Colonic mucosa (tissue), 4 donors: Measurements from ENCODE around the gene BICRA. TPM values are rescaled to one million over a fixed set of nuclear protein-coding genes. Genes with fewer than 3 reads are reported as not detected.

Experiments
- DNase-seq: peaks from one replicate; pipeline ENCODE4 v3.0.0-alpha.2; 2020
- H3K27ac ChIP-seq: fragments of 200-600 bp; one replicate; pipeline ENCODE4 v1.8.0; 2021
- H3K27me3 ChIP-seq: fragments of 200-600 bp; one replicate; pipeline ENCODE4 v1.8.0; 2021
- H3K36me3 ChIP-seq: fragments of 200-600 bp; one replicate; pipeline ENCODE4 v1.8.0; 2021
- H3K4me1 ChIP-seq: fragments of 200-600 bp; one replicate; pipeline ENCODE4 v1.8.0; 2021; ENCODE audit warnings: mild to moderate bottlenecking
- H3K4me3 ChIP-seq: fragments of 200-600 bp; one replicate; pipeline ENCODE4 v1.8.0; 2021
- H3K9ac ChIP-seq, 2 donors: one replicate each; pipeline ENCODE4 v1.7.0; 2013; ENCODE audit warnings: control low read depth in 2 of 2, low read depth in 2 of 2, low read length in 2 of 2
- H3K9me3 ChIP-seq: fragments of 200-600 bp; one replicate; pipeline ENCODE4 v1.8.0; 2021
- intact Hi-C: fragments of 100-400 bp; cut with DNase I; formaldehyde crosslinking; loops from one replicate; pipeline ENCODE4 v1.14.1; 2022
- total RNA-seq, 2 donors: library from RNA; stranded (reverse); fragmentation: NEBNext Ultra II Directional in 1 of 2; extraction: Animal tissue kit (Norgen Biotek cat#: 25700) in 1 of 2; gene quantifications; one replicate each; pipeline ENCODE4 v1.2.1, GENCODE V29; 2021
- TF ChIP-seq, protein P1 (sequence below): fragments of 200-600 bp; IDR thresholded peaks from one replicate; pipeline ENCODE4 v1.8.0; 2022; ENCODE audit warnings: antibody characterized with exemption, mild to moderate bottlenecking
- donor health status: healthy.
- donor health status: DM: no; HTN: no; CAD: no.
- donor health status: DM: no; HTN: no; CAD: no.

The BICRA gene
- total RNA-seq, 2 donors from 2014 or later: 11.7 to 13.4 TPM

DNA sequence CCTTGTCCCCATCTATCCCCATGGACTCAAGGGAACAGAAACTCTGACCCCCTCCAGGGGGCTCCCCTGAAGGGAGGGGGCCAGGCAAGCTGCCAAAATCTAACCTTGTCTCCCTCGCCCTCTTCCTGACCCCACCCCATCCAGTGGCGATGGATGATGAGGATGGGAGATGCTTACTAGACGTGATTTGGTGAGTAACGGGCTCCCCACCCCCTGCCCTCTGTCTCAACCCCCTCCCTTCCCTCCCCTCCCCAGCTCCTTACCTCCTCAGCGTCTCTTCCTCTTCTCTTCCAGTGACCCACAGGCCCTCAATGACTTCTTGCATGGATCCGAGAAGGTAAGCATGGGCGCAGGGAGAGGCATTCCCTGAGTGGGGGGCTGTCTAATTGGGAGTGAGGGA is 64.5 kb downstream of the BICRA start:
- TF ChIP-seq, protein P1, sequence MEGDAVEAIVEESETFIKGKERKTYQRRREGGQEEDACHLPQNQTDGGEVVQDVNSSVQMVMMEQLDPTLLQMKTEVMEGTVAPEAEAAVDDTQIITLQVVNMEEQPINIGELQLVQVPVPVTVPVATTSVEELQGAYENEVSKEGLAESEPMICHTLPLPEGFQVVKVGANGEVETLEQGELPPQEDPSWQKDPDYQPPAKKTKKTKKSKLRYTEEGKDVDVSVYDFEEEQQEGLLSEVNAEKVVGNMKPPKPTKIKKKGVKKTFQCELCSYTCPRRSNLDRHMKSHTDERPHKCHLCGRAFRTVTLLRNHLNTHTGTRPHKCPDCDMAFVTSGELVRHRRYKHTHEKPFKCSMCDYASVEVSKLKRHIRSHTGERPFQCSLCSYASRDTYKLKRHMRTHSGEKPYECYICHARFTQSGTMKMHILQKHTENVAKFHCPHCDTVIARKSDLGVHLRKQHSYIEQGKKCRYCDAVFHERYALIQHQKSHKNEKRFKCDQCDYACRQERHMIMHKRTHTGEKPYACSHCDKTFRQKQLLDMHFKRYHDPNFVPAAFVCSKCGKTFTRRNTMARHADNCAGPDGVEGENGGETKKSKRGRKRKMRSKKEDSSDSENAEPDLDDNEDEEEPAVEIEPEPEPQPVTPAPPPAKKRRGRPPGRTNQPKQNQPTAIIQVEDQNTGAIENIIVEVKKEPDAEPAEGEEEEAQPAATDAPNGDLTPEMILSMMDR: no peak
- Histone ChIP-seq H3K9me3 (no peaks in the 10 kb centered on the region), H3K4me3 (no peak overlapping the region), H3K27ac (no peak overlapping the region), H3K27me3 (no peaks in the 10 kb centered on the region), H3K36me3 (peaks cover 5% of the 10 kb centered on the region), H3K4me1 (no peaks in the 10 kb centered on the region), H3K9ac (no peak overlapping the region)
- no peak for DNase-seq
- intact Hi-C loops: no loop called here

DNA sequence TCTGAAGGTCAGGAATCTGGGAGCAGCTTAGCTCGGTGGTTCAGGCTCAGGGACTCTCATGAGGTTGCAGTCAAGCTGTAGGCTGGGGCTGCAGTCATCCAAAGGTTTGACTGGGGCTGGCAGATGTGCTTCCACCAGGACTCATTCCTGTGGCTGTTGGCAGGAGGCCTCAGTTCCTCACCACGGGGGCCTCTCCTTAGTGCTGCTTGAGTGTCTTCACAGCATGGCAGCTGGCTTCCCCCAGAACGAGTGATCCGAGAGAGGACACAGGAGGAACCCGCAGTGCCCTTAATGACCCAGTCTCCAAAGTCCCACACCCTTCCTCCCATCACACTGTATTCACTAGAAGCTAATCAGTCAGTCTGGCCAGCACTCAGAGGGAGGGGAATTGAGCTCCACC is 65.6 kb downstream of the BICRA start:
- Histone ChIP-seq H3K4me3 (no peak overlapping the region), H3K9me3 (no peaks in the 10 kb centered on the region), H3K4me1 (no peaks in the 10 kb centered on the region), H3K9ac (no peak overlapping the region), H3K36me3 (peaks cover 7% of the 10 kb centered on the region), H3K27me3 (no peaks in the 10 kb centered on the region), H3K27ac (no peak overlapping the region)
- TF ChIP-seq, protein P1: no peak
- no peak for DNase-seq
- intact Hi-C loops: no loop called here

- TF ChIP-seq, protein P1: no peak
Measured at GRCh38 chr19:47675271-47675670, 66.3 kb downstream of the BICRA start.

GRCh38 chr19:47675859-47676258 is 66.9 kb downstream of the BICRA start:
- no peaks in the 10 kb centered on the region for H3K4me1 ChIP-seq
- TF ChIP-seq, protein P1: no peak
- no peak overlapping the region for H3K27ac ChIP-seq
- intact Hi-C loops: no loop called here
- H3K9ac ChIP-seq: no peak overlapping the region
- no peak for DNase-seq
- H3K36me3 ChIP-seq: peaks cover 12% of the 10 kb centered on the region
- no peak overlapping the region for H3K4me3 ChIP-seq
- H3K27me3 ChIP-seq: no peaks in the 10 kb centered on the region
- H3K9me3 ChIP-seq: no peaks in the 10 kb centered on the region

More at GRCh38 chr19:47675271-47675670, 66.3 kb downstream of the BICRA start:
- H3K27me3 ChIP-seq: no peaks in the 10 kb centered on the region
- H3K4me1 ChIP-seq: no peaks in the 10 kb centered on the region
- intact Hi-C loops: no loop called here
- H3K4me3 ChIP-seq: no peak overlapping the region
- H3K36me3 ChIP-seq: peaks cover 12% of the 10 kb centered on the region
- H3K9ac ChIP-seq: no peak overlapping the region
- H3K9me3 ChIP-seq: no peaks in the 10 kb centered on the region
- DNase-seq: no peak
- H3K27ac ChIP-seq: no peak overlapping the region

- H3K4me1 ChIP-seq: no peaks in the 10 kb centered on the region
- DNase-seq: no peak
- H3K4me3 ChIP-seq: no peak overlapping the region
- no peak overlapping the region for H3K9ac ChIP-seq
- peaks cover 12% of the 10 kb centered on the region for H3K36me3 ChIP-seq
- TF ChIP-seq, protein P1: no peak
- no peak overlapping the region for H3K27ac ChIP-seq
- intact Hi-C loops: no loop called here
- no peaks in the 10 kb centered on the region for H3K9me3 ChIP-seq
- no peaks in the 10 kb centered on the region for H3K27me3 ChIP-seq
Measured at GRCh38 chr19:47676811-47677210, 67.9 kb downstream of the BICRA start.
